HCT116 (cell line): ENCODE measurements around the gene APOM.

Experiments used
- EZH2phosphoT487 ChIP-seq: fragments of 200-600 bp; IDR thresholded peaks from 2 replicates; pipeline ENCODE4 v1.6.1; 2018; ENCODE audit warnings: antibody characterized with exemption, borderline replicate concordance
- FOSL1 ChIP-seq: IDR thresholded peaks from 2 replicates; pipeline ENCODE4 v1.6.1; 2012; ENCODE audit warnings: low read depth
- POLR2A ChIP-seq: IDR thresholded peaks from 2 replicates; pipeline ENCODE4 v1.7.0; 2011; ENCODE audit warnings: borderline replicate concordance; ENCODE audit not compliant: insufficient read depth, insufficient read length; ENCODE audit errors: extremely low read depth
- POLR2AphosphoS5 ChIP-seq: IDR thresholded peaks from 2 replicates; pipeline ENCODE4 v1.6.1; 2011; ENCODE audit warnings: mild to moderate bottlenecking, low read depth, low read length, moderate library complexity
- RAD21 ChIP-seq: IDR thresholded peaks from 2 replicates; pipeline ENCODE4 v1.6.1; 2012; ENCODE audit warnings: low read depth, mild to moderate bottlenecking
- TCF7L2 ChIP-seq: IDR thresholded peaks from 2 replicates; pipeline ENCODE4 v1.7.0; 2011; ENCODE audit warnings: borderline replicate concordance, inconsistent platforms; ENCODE audit not compliant: insufficient read depth, insufficient read length; ENCODE audit errors: extremely low read depth
- YY1 ChIP-seq: IDR thresholded peaks from 2 replicates; pipeline ENCODE4 v1.6.1; 2011; ENCODE audit warnings: low read length, low read depth, moderate library complexity, mild to moderate bottlenecking; ENCODE audit not compliant: insufficient replicate concordance; ENCODE audit errors: extremely low read depth
- TF ChIP-seq, protein P1 (sequence below), 3 experiments: fragments of 200-600 bp in 1 of 3; sonication (generic) in 1 of 3; IDR thresholded peaks in 2 of 3; conservative IDR thresholded peaks in 1 of 3; 2 replicates each; pipeline ENCODE4 v1.5.1; 2012 to 2017; ENCODE audit warnings: low read depth in 2 of 3, low read length in 2 of 3, antibody characterized with exemption in 1 of 3, borderline replicate concordance in 1 of 3, control low read depth in 1 of 3, mild to moderate bottlenecking in 1 of 3, mixed read lengths in 1 of 3, mixed run types in 1 of 3, moderate library complexity in 1 of 3; ENCODE audit not compliant: insufficient read depth in 1 of 3
- TF ChIP-seq, protein P2 (sequence below): IDR thresholded peaks from 2 replicates; pipeline ENCODE4 v1.6.1; 2012

GRCh38 chr6:31657406-31658157 lies 1.9 kb downstream of the APOM start:
- TF ChIP-seq POLR2A (no peak), TCF7L2 (no peak), RAD21 (no peak), POLR2AphosphoS5 (no peak), EZH2phosphoT487 (no peak), YY1 (no peak), FOSL1 (no peak)
- TF ChIP-seq, protein P1, sequence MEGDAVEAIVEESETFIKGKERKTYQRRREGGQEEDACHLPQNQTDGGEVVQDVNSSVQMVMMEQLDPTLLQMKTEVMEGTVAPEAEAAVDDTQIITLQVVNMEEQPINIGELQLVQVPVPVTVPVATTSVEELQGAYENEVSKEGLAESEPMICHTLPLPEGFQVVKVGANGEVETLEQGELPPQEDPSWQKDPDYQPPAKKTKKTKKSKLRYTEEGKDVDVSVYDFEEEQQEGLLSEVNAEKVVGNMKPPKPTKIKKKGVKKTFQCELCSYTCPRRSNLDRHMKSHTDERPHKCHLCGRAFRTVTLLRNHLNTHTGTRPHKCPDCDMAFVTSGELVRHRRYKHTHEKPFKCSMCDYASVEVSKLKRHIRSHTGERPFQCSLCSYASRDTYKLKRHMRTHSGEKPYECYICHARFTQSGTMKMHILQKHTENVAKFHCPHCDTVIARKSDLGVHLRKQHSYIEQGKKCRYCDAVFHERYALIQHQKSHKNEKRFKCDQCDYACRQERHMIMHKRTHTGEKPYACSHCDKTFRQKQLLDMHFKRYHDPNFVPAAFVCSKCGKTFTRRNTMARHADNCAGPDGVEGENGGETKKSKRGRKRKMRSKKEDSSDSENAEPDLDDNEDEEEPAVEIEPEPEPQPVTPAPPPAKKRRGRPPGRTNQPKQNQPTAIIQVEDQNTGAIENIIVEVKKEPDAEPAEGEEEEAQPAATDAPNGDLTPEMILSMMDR (IDR thresholded peaks at IDR 0.05 in 2 of 3, conservative IDR thresholded peaks at IDR 0.05 in 1 of 3; ENCODE audit: borderline replicate concordance in 1 of 3, insufficient read depth in 1 of 3, low read depth in 2 of 3, low read length in 2 of 3): no peak
- TF ChIP-seq, protein P2, sequence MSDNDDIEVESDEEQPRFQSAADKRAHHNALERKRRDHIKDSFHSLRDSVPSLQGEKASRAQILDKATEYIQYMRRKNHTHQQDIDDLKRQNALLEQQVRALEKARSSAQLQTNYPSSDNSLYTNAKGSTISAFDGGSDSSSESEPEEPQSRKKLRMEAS: no peak
